Endothelial cell of umbilical vein (primary cell): ENCODE measurements around the gene APOC3. TPM values are rescaled to one million over a fixed set of nuclear protein-coding genes. Genes with fewer than 3 reads are reported as not detected.

ENCODE experiments used
- BruUV-seq: library from RNA; stranded (reverse); fragments of 400-500 nt; replicated peaks from 2 replicates; lab custom pipeline; 2021; lab: Mats Ljungman, UMichigan
- CTCF ChIA-PET: fragments of 300-600, 350-600 bp; sonication (Branson Sonifier 250); formaldehyde crosslinking; loops from one replicate; lab custom pipeline; 2021; ENCODE audit warnings: antibody characterized with exemption, inconsistent platforms; lab: Charles Lee
- POLR2A ChIA-PET: fragments of 300-600, 350-600 bp; sonication (Branson Sonifier 250); formaldehyde crosslinking; loops from one replicate; lab custom pipeline; 2021; ENCODE audit warnings: antibody characterized with exemption, inconsistent platforms; lab: Charles Lee
- DNase-seq: peaks from one replicate; pipeline ENCODE4 v3.0.0-alpha.2; 2011; ENCODE audit warnings: low read depth, low spot score
- FAIRE-seq: peaks from 2 replicates; lab custom pipeline; 2011; peaks lifted over from hg19 to GRCh38; lab: Jason Lieb, UNC
- H2AFZ ChIP-seq: 2 replicates; pipeline ENCODE4 v1.6.0; 2012; ENCODE audit warnings: low read depth, low read length, control low read depth, inconsistent platforms
- H3K27ac ChIP-seq: 2 replicates; pipeline ENCODE4 v1.5.1; 2011; ENCODE audit warnings: low read depth, mild to moderate bottlenecking, control low read depth, low read length, moderate library complexity; ENCODE audit not compliant: insufficient read depth
- H3K27me3 ChIP-seq, 2 experiments: 2 replicates each; pipeline versions ENCODE4 v1.6.0 to v1.6.1; 2011; ENCODE audit warnings: low read length in 2 of 2, mixed read lengths in 1 of 2; ENCODE audit not compliant: control insufficient read depth in 2 of 2, insufficient read depth in 2 of 2
- H3K36me3 ChIP-seq, 2 experiments: 2 replicates in 1 of 2; 3 replicates in 1 of 2; pipeline ENCODE4 v1.5.1; 2011; ENCODE audit warnings: low read length in 2 of 2, mild to moderate bottlenecking in 1 of 2, moderate library complexity in 1 of 2; ENCODE audit not compliant: control insufficient read depth in 2 of 2, insufficient read depth in 2 of 2; ENCODE audit errors: extremely low read depth in 1 of 2
- H3K4me1 ChIP-seq: 3 replicates; pipeline ENCODE4 v1.5.1; 2011; ENCODE audit warnings: mild to moderate bottlenecking, low read length; ENCODE audit not compliant: control insufficient read depth, insufficient read depth; ENCODE audit errors: extremely low read depth
- H3K4me2 ChIP-seq: 2 replicates; pipeline ENCODE4 v1.6.1; 2011; ENCODE audit warnings: low read length, control low read depth, mixed read lengths; ENCODE audit not compliant: insufficient read depth
- H3K4me3 ChIP-seq, 3 experiments: fragments of 200-600 bp in 1 of 3; sonication (generic), shearing (Covaris generic) in 1 of 3; replicated peaks in 1 of 3; 2 replicates each; pipeline ENCODE4 v1.5.1; 2011 to 2016; ENCODE audit warnings: control low read depth in 3 of 3, low read length in 3 of 3, mild to moderate bottlenecking in 2 of 3, inconsistent platforms in 1 of 3, low read depth in 1 of 3, moderate library complexity in 1 of 3; ENCODE audit not compliant: insufficient read depth in 1 of 3
- H3K79me2 ChIP-seq: 2 replicates; pipeline ENCODE4 v1.6.0; 2012; ENCODE audit warnings: low read length, inconsistent platforms; ENCODE audit not compliant: control insufficient read depth, insufficient read depth
- H3K9ac ChIP-seq: replicated peaks from 2 replicates; pipeline ENCODE3; 2011; ENCODE audit warnings: low read length, control low read depth; ENCODE audit not compliant: insufficient read depth; ENCODE audit errors: extremely low read depth
- H3K9me1 ChIP-seq: replicated peaks from 3 replicates; pipeline ENCODE4 v1.6.0; 2011; ENCODE audit warnings: mild to moderate bottlenecking, low read length; ENCODE audit not compliant: control insufficient read depth, insufficient read depth; ENCODE audit errors: extremely low read depth
- H3K9me3 ChIP-seq: replicated peaks from 2 replicates; pipeline ENCODE4 v1.5.1; 2012; ENCODE audit warnings: low read length, inconsistent platforms; ENCODE audit not compliant: control insufficient read depth, insufficient read depth
- H4K20me1 ChIP-seq: replicated peaks from 2 replicates; pipeline ENCODE3; 2011; ENCODE audit warnings: mild to moderate bottlenecking, low read length; ENCODE audit not compliant: control insufficient read depth, insufficient read depth; ENCODE audit errors: extremely low read depth
- CTCF ChIP-seq, 2 donors: IDR thresholded peaks; 1 replicate in 1 of 2; 2 replicates in 1 of 2; pipeline ENCODE4 v1.5.1; 2011; ENCODE audit warnings: low read length in 2 of 2, mild to moderate bottlenecking in 2 of 2, moderate library complexity in 2 of 2, control low read depth in 1 of 2, inconsistent platforms in 1 of 2, low read depth in 1 of 2; ENCODE audit not compliant: insufficient read depth in 1 of 2; ENCODE audit errors: extremely low read depth in 1 of 2
- EZH2 ChIP-seq: IDR thresholded peaks from 2 replicates; pipeline ENCODE4 v1.6.1; 2012; ENCODE audit warnings: borderline replicate concordance, low read depth, mild to moderate bottlenecking, moderate library complexity, low read length, inconsistent platforms; ENCODE audit not compliant: severe bottlenecking
- FOS ChIP-seq: IDR thresholded peaks from 2 replicates; pipeline ENCODE4 v1.6.1; 2011; ENCODE audit warnings: mild to moderate bottlenecking, low read length, moderate library complexity, borderline replicate concordance; ENCODE audit not compliant: insufficient read depth
- GATA2 ChIP-seq: IDR thresholded peaks from 2 replicates; pipeline ENCODE4 v1.7.0; 2011; ENCODE audit warnings: low read depth, mild to moderate bottlenecking, moderate library complexity, mixed read lengths, low read length; ENCODE audit not compliant: insufficient read length, insufficient read depth
- JUN ChIP-seq: IDR thresholded peaks from 2 replicates; pipeline ENCODE4 v1.6.1; 2011; ENCODE audit warnings: borderline replicate concordance, low read depth; ENCODE audit not compliant: insufficient read length, insufficient read depth
- MYC ChIP-seq: IDR thresholded peaks from one replicate; pipeline ENCODE4 v1.6.1; 2011; ENCODE audit warnings: mild to moderate bottlenecking, low read depth, low read length
- POLR2A ChIP-seq: IDR thresholded peaks from 2 replicates; pipeline ENCODE4 v1.6.1; 2012; ENCODE audit warnings: low read depth, mild to moderate bottlenecking, control low read depth, low read length
- POLR2AphosphoS5 ChIP-seq: IDR thresholded peaks from 2 replicates; pipeline ENCODE4 v1.6.1; 2012; ENCODE audit warnings: low read depth, mild to moderate bottlenecking, control low read depth, low read length, moderate library complexity; ENCODE audit not compliant: insufficient read depth
- dilution Hi-C: fragments of 300-500 bp; cut with MboI; formaldehyde crosslinking; loops from one replicate; pipeline ENCODE4 v1.15.0; 2019; ENCODE audit warnings: low sequenced_read_pairs; ENCODE audit not compliant: extremely low pct_ligation_motif_present
- intact Hi-C: fragments of 100-400 bp; cut with micrococcal nuclease; formaldehyde crosslinking; loops from one replicate; pipeline ENCODE4 v1.10.0; 2022
- polyA plus RNA-seq, 4 experiments: library from polyadenylated mRNA; depleted of rRNA in 3 of 4; stranded (reverse) in 3 of 4; unstranded in 1 of 4; fragments of >200 nt; gene quantifications; 2 replicates each; pipeline versions ENCODE4 v1.2.1 to v1.2.3, GENCODE V29; 2011 to 2012; ENCODE audit warnings: missing spikeins in 1 of 4
- total RNA-seq: library from RNA; stranded (reverse); gene quantifications from 2 replicates; pipeline ENCODE4 v1.2.3, GENCODE V29; 2021
- TF ChIP-seq, protein P1 (sequence below): IDR thresholded peaks from 2 replicates; pipeline ENCODE4 v1.6.1; 2011; ENCODE audit not compliant: insufficient read depth, insufficient read length

Gene APOC3
- total and polyA plus RNA-seq, 2 donors (not counting 3 experiments of a cell fraction or from before 2014, with no cell fraction given) = not detected

- Histone ChIP-seq H3K27ac (no peak overlapping the region), H3K27me3 (no peaks in the 10 kb centered on the region), H3K4me2 (no peak overlapping the region), H4K20me1 (no peaks in the 10 kb centered on the region), H3K79me2 (no peaks in the 10 kb centered on the region), H3K9ac (no peak overlapping the region), H2AFZ (no peak overlapping the region), H3K4me3 (no peak overlapping the region), H3K36me3 (peaks cover 2 to 22% of the 10 kb centered on the region in 2 experiments), H3K4me1 (peaks cover 10% of the 10 kb centered on the region), H3K9me3 (no peaks in the 10 kb centered on the region), H3K9me1 (no peaks in the 10 kb centered on the region)
- FAIRE-seq (no peak), DNase-seq (no peak)
- no TSS peak for BruUV-seq
- no peak for TF ChIP-seq MYC
- TF ChIP-seq, protein P1, sequence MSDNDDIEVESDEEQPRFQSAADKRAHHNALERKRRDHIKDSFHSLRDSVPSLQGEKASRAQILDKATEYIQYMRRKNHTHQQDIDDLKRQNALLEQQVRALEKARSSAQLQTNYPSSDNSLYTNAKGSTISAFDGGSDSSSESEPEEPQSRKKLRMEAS = no peak
- no peak for TF ChIP-seq FOS
- no peak for TF ChIP-seq EZH2
- no peak for TF ChIP-seq CTCF (IDR thresholded peaks at IDR 0.05; ENCODE audit: extremely low read depth in 1 of 2, insufficient read depth in 1 of 2, low read depth in 1 of 2, low read length in 2 of 2)
- TF ChIP-seq POLR2A = no peak
- no peak for TF ChIP-seq POLR2AphosphoS5
- TF ChIP-seq GATA2 = no peak
- no peak for TF ChIP-seq JUN
- dilution Hi-C loops = no loop called here
- ChIA-PET POLR2A (no interaction called here), CTCF (interaction anchor here (0.7 to 1.8 kb wide), 3 partner anchors 10 to 54 kb away, joined by 3 to 8 read pairs (median 4); no protein-coding TSS in a partner anchor)
- intact Hi-C loops = no loop called here
Observed at GRCh38 chr11:116862951-116863350, 33.2 kb downstream of the APOC3 start.
